Subcutaneous adipose tissue (tissue), 4 donors: ENCODE data around the gene CBFA2T3. TPM values are rescaled to one million over a fixed set of nuclear protein-coding genes. Genes with fewer than 3 reads are reported as not detected.

ENCODE experiments used
- CTCF ChIP-seq: fragments of 450-650 bp; IDR thresholded peaks from one replicate; pipeline ENCODE4 v1.5.1; 2016; ENCODE audit warnings: low read depth, mild to moderate bottlenecking, control low read depth, antibody characterized with exemption, moderate library complexity
- total RNA-seq, 4 donors: library from RNA; depleted of rRNA; stranded (reverse); fragments of >200 nt; gene quantifications; one replicate each; pipeline ENCODE4 v1.1.0, GENCODE V29; 2016

Gene CBFA2T3
- total RNA-seq, 4 donors from 2014 or later: 0.49 to 6.6 (median 1.1) TPM

GRCh38 chr16:88927661-88928060 is 49.3 kb downstream of the CBFA2T3 start:
- TF ChIP-seq CTCF: no peak

GRCh38 chr16:88927010-88927409 is 50.0 kb downstream of the CBFA2T3 start:
- no peak for TF ChIP-seq CTCF

GRCh38 chr16:88926374-88926990 is 50.5 kb downstream of the CBFA2T3 start:
- TF ChIP-seq CTCF: no peak

GRCh38 chr16:88925540-88925887 is 51.5 kb downstream of the CBFA2T3 start:
- TF ChIP-seq CTCF: no peak

GRCh38 chr16:88924834-88925539 is 52.0 kb downstream of the CBFA2T3 start:
- TF ChIP-seq CTCF: no peak

- no peak for TF ChIP-seq CTCF
Observed at GRCh38 chr16:88923926-88924833, 52.8 kb downstream of the CBFA2T3 start.

GRCh38 chr16:88923450-88923849 is 53.6 kb downstream of the CBFA2T3 start:
- TF ChIP-seq CTCF: no peak
